ENCODE measurements around the gene MIDN.

The MIDN gene

GRCh38 chr19:1214862-1215731 is 33.3 kb upstream of the MIDN start:
- Histone ChIP-seq H3K36me3 (ENCODE audit: insufficient read depth, low read length) (no peaks in the 10 kb centered on the region; the same call in 1 of the 2 replicates), H3K9me3 (ENCODE audit: control insufficient read depth, insufficient read depth, low read length) (no peaks in the 10 kb centered on the region), H3K9ac (ENCODE audit: low read depth, low read length) (no peak overlapping the region), H3K4me1 (ENCODE audit: insufficient read depth, low read length) (peaks cover 19% of the 10 kb centered on the region; the same call in 1 of the 2 replicates)

- Histone ChIP-seq H3K9ac (ENCODE audit: low read depth, low read length) (no peak overlapping the region), H3K4me1 (ENCODE audit: insufficient read depth, low read length) (peaks cover 19% of the 10 kb centered on the region; the same call in 1 of the 2 replicates), H3K36me3 (ENCODE audit: insufficient read depth, low read length) (no peaks in the 10 kb centered on the region; the same call in 1 of the 2 replicates), H3K9me3 (ENCODE audit: control insufficient read depth, insufficient read depth, low read length) (no peaks in the 10 kb centered on the region)
Measured at GRCh38 chr19:1216756-1217155, 31.6 kb upstream of the MIDN start.

DNA sequence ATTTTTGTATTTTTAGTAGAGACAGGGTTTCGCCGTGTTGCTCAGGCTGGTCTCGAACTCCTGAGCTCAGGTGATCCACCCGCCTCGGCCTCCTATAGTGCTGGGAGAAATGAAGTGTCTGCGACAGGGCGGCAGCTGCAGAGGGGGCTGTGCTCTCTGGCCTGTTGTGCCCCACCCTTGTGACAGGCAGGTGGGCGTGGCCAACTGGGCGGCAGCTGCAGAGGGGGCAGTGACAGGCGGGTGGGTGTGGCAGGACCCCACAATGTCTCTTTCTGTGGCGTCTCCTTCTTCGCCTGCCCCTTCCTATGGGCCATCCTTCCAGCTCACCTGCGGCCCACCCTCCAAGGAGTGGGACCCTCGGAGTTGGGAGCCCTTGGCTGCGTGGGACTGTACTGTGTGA is 31.0 kb upstream of the MIDN start:
- Histone ChIP-seq H3K9ac (ENCODE audit: low read depth, low read length) (no peak overlapping the region), H3K9me3 (ENCODE audit: control insufficient read depth, insufficient read depth, low read length) (no peaks in the 10 kb centered on the region), H3K36me3 (ENCODE audit: insufficient read depth, low read length) (no peaks in the 10 kb centered on the region; the same call in 1 of the 2 replicates), H3K4me1 (ENCODE audit: insufficient read depth, low read length) (peaks cover 19% of the 10 kb centered on the region; the same call in 1 of the 2 replicates)

GRCh38 chr19:1218751-1219567 is 29.4 kb upstream of the MIDN start:
- Histone ChIP-seq H3K9ac (ENCODE audit: low read depth, low read length) (no peak overlapping the region), H3K36me3 (ENCODE audit: insufficient read depth, low read length) (no peaks in the 10 kb centered on the region; the same call in 1 of the 2 replicates), H3K9me3 (ENCODE audit: control insufficient read depth, insufficient read depth, low read length) (no peaks in the 10 kb centered on the region), H3K4me1 (ENCODE audit: insufficient read depth, low read length) (peaks cover 19% of the 10 kb centered on the region; the same call in 1 of the 2 replicates)

DNA sequence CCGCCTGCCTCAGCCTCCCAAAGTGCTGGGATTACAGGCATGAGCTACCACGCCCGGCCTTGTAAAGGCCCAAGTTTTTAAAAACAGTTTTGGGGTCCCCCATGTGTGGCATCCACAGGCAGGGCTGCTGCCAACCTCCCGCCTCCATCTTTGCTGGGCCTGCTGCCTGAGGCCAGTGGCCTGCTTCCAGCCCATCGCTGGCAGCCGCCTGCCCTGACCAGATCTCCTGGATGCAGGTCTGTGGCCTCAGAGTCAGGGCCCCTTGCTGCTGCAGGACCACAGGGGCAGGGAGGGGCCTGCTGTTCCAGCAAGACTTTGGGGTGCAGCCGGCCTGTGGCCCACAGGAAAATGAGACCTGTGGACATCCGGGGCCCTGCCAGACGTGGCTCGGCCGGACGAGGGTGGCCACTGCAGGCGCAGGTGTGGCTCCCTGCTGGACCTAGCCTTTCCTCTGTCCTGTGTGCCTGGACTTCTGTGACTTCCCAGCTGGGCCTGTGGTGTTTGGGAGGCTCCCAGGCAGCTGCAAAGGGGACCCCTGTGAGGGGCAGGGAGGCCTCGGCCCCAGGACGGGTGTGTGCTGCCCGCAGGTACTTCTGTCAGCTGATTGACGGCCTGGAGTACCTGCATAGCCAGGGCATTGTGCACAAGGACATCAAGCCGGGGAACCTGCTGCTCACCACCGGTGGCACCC is 28.5 kb upstream of the MIDN start:
- no peaks in the 10 kb centered on the region for H3K9me3 ChIP-seq (ENCODE audit: control insufficient read depth, insufficient read depth, low read length)
- no peaks in the 10 kb centered on the region; the same call in 1 of the 2 replicates for H3K36me3 ChIP-seq (ENCODE audit: insufficient read depth, low read length)
- H3K9ac ChIP-seq (ENCODE audit: low read depth, low read length): no peak overlapping the region
- H3K4me1 ChIP-seq (ENCODE audit: insufficient read depth, low read length): peaks cover 12% of the 10 kb centered on the region; the same call in 1 of the 2 replicates

DNA sequence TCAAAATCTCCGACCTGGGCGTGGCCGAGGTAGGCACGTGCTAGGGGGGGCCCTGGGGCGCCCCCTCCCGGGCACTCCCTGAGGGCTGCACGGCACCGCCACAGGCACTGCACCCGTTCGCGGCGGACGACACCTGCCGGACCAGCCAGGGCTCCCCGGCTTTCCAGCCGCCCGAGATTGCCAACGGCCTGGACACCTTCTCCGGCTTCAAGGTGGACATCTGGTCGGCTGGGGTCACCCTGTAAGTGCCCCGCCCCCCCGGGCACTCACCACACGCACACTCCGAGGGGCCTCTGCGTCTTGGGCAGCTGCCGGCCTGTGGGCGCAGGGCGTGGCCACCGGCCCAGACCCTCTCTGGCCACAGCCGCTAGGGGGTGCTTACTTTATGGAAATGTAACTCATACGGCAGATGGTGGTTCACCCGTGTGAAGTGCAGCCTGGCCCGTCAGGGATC is 27.9 kb upstream of the MIDN start:
- no peaks in the 10 kb centered on the region; the same call in 1 of the 2 replicates for H3K36me3 ChIP-seq (ENCODE audit: insufficient read depth, low read length)
- no peaks in the 10 kb centered on the region for H3K9me3 ChIP-seq (ENCODE audit: control insufficient read depth, insufficient read depth, low read length)
- H3K9ac ChIP-seq (ENCODE audit: low read depth, low read length): no peak overlapping the region
- H3K4me1 ChIP-seq (ENCODE audit: insufficient read depth, low read length): peaks cover 6% of the 10 kb centered on the region; the same call in 1 of the 2 replicates

DNA sequence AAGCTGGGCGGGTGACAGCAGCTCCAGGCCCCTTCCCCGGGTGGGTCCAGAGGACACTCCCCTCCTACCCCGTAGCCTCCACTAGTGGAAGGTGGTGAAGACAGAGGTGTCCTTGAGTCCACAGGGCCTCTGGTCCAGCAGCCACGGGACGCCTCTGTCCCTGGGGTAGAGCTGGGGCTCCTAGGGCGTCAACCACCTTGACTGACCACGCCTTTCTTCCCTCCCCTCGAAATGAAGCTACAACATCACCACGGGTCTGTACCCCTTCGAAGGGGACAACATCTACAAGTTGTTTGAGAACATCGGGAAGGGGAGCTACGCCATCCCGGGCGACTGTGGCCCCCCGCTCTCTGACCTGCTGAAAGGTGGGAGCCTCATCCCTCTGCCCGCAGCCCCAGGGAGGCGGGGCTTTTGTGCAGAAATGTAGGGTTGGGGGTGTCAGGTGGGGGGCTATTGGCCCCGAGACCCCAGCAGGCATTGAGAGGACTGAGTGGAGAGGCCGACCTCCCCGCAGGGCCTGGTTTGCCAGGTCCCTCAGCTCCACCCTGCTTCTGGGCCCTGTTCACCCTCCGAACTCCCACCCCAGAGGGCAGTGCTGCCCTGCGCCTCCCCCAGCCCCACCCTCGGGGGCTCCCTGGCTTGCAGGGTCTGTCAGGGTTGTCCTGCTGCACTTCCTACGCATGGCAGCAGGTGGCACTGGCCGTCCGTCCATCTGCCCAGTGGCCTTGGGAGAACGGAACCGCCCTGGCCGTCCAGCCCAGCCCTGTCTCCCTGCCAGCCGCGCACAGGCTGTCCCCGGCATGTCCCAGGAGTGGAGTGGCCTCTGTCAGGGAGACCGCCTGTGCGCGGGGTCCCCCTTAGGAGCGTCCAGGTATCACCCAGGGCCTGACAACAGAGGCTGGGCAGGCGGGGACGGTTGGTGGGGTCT is 27.1 kb upstream of the MIDN start:
- Histone ChIP-seq H3K9me3 (ENCODE audit: control insufficient read depth, insufficient read depth, low read length) (no peaks in the 10 kb centered on the region), H3K9ac (ENCODE audit: low read depth, low read length) (no peak overlapping the region), H3K36me3 (ENCODE audit: insufficient read depth, low read length) (no peaks in the 10 kb centered on the region; the same call in 1 of the 2 replicates)

DNA sequence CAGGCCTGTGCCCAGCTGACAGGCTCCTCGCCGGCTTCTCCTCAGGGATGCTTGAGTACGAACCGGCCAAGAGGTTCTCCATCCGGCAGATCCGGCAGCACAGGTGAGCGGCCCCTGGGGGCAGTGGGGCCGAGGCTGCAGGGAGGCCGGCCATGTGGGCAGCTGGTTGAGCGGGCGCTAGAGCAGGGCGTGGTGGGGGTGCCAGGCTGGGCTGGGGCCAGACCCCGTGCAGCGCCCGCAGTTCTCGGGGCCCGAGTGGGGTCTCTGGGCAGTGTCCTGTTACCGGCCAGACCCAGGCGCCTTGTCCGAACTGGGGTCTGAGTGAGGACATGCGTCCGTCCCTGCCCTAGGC is 26.5 kb upstream of the MIDN start:
- Histone ChIP-seq H3K9me3 (ENCODE audit: control insufficient read depth, insufficient read depth, low read length) (no peaks in the 10 kb centered on the region), H3K36me3 (ENCODE audit: insufficient read depth, low read length) (no peaks in the 10 kb centered on the region; the same call in 1 of the 2 replicates), H3K4me1 (ENCODE audit: insufficient read depth, low read length) (peaks cover 6% of the 10 kb centered on the region; the same call in 1 of the 2 replicates), H3K9ac (ENCODE audit: low read depth, low read length) (no peak overlapping the region)

More for the DNA sequence above, 27.1 kb upstream of the MIDN start:
- H3K4me1 ChIP-seq (ENCODE audit: insufficient read depth, low read length): peaks cover 6% of the 10 kb centered on the region; the same call in 1 of the 2 replicates

DNA sequence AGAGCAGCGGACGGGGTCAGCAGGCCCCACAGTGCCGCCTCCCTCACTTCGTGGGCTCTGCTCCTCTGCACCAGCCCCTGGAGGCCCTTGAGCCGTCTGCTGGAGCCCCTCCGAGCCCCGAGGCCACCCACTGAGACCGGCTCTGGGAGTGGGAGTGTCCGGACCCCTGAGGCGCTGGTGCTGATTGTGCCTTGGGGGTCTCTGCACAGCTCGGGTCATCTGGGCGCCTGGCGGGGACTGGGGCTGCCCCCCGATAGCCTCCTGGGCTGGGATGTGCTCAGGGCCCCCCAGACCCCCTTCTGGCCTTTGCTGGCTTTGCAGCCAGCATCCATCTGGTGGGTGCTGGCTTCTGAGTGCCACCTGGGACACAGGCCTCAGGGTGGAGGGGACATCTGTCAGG is 26.0 kb upstream of the MIDN start:
- no peaks in the 10 kb centered on the region; the same call in 1 of the 2 replicates for H3K36me3 ChIP-seq (ENCODE audit: insufficient read depth, low read length)
- H3K4me1 ChIP-seq (ENCODE audit: insufficient read depth, low read length): peaks cover 3% of the 10 kb centered on the region; the same call in 1 of the 2 replicates

GRCh38 chr19:1223018-1223855 is 25.1 kb upstream of the MIDN start:
- Histone ChIP-seq H3K9ac (ENCODE audit: low read depth, low read length) (no peak overlapping the region), H3K9me3 (ENCODE audit: control insufficient read depth, insufficient read depth, low read length) (no peaks in the 10 kb centered on the region), H3K4me1 (ENCODE audit: insufficient read depth, low read length) (no peaks in the 10 kb centered on the region; the same call in 1 of the 2 replicates), H3K36me3 (ENCODE audit: insufficient read depth, low read length) (no peaks in the 10 kb centered on the region; the same call in 1 of the 2 replicates)

More for the DNA sequence above, 26.0 kb upstream of the MIDN start:
- Histone ChIP-seq H3K9ac (ENCODE audit: low read depth, low read length) (no peak overlapping the region), H3K9me3 (ENCODE audit: control insufficient read depth, insufficient read depth, low read length) (no peaks in the 10 kb centered on the region)

GRCh38 chr19:1224047-1224825 is 24.1 kb upstream of the MIDN start:
- Histone ChIP-seq H3K9me3 (ENCODE audit: control insufficient read depth, insufficient read depth, low read length) (no peaks in the 10 kb centered on the region), H3K36me3 (ENCODE audit: insufficient read depth, low read length) (no peaks in the 10 kb centered on the region), H3K9ac (ENCODE audit: low read depth, low read length) (no peak overlapping the region), H3K4me1 (ENCODE audit: insufficient read depth, low read length) (no peaks in the 10 kb centered on the region; the same call in 1 of the 2 replicates)

DNA sequence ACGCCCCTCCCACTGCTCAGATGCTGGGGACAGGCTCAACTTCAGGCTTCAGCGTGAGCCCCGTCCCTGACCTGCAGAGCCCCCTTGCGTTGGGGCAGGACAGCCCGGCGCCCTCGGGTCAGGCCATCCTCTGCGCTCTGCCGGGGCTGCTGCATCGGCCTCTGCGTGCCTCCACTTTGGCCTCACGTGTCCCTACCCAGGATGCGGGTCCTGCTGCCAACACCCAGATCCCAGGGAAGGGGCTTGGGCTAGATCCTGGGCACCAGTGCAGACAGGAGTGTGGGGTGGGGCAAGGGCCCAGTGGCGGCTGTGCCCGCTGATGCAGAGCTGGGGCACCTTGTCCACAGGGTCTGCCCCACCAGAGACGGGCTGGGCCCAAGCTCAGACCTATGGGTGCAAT is 23.5 kb upstream of the MIDN start:
- H3K36me3 ChIP-seq (ENCODE audit: insufficient read depth, low read length): no peaks in the 10 kb centered on the region

More for the DNA sequence above, 23.5 kb upstream of the MIDN start:
- H3K4me1 ChIP-seq (ENCODE audit: insufficient read depth, low read length): no peaks in the 10 kb centered on the region; the same call in 1 of the 2 replicates
- no peak overlapping the region for H3K9ac ChIP-seq (ENCODE audit: low read depth, low read length)
- no peaks in the 10 kb centered on the region for H3K9me3 ChIP-seq (ENCODE audit: control insufficient read depth, insufficient read depth, low read length)
